Ureter (tissue), 1 donor: ENCODE results near the gene DNM1L. TPM values are rescaled to one million over a fixed set of nuclear protein-coding genes. Genes with fewer than 3 reads are reported as not detected.
"Not testable (repeated sequence)": the region's sequence is repeated elsewhere in the genome, so short reads cannot be mapped to it uniquely, and the experiment has no call there.

Source experiments
- DNase-seq: peaks from one replicate; pipeline ENCODE4 v3.0.0-alpha.2; 2020; ENCODE audit warnings: low spot score
- total RNA-seq: library from RNA; stranded (reverse); gene quantifications from one replicate; pipeline ENCODE4 v1.2.4, GENCODE V29; 2023
- donor health status: DM: yes; HTN: yes; CAD: no.

DNM1L gene
- total RNA-seq, 1 donor from 2014 or later: 104 TPM

DNA sequence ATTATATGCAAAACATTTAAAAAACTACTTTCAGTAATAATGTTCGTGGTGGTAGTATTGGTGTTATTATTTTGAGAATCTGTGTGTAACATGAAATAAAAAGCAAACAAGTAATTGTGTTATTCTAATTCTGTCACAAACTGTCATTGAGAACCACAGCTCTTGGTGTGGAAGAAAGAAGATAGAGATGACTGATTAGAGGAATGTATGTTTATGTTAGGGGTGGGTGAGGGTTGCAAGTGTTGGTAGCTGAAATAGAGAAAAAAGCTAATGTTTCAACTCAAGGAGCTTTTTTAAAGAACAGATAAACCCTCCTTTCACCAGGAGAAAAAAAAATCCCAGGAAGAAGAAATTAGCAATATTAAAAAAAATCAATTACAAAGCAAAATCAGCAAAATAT lies 18.3 kb downstream of the DNM1L start:
- DNase-seq: no peak

GRCh38 chr12:32698285-32698684 lies 19.2 kb downstream of the DNM1L start:
- DNase-seq: no peak

DNA sequence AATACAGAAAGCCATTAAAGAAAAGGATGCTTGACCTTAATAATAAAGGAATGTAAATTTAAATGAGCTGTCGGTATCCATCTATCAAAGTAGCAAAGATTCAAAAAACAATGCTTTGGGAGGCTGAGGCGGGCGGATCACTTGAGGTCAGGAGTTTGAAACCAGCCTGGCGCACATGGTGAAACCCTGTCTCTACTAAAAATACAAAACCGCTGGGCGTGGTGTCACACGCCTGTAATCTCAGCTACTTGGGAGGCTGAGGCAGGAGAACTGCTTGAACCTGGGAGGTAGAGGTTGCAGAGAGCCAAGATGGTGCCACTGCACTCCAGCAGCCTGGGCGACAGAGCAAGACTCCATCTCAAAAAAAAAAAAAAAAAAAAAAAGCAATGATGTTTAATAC lies 20.3 kb downstream of the DNM1L start:
- not testable (repeated sequence) for DNase-seq

- no peak for DNase-seq
These were observed 23.4 kb downstream of the DNM1L start for GRCh38 chr12:32702473-32702872.

DNA sequence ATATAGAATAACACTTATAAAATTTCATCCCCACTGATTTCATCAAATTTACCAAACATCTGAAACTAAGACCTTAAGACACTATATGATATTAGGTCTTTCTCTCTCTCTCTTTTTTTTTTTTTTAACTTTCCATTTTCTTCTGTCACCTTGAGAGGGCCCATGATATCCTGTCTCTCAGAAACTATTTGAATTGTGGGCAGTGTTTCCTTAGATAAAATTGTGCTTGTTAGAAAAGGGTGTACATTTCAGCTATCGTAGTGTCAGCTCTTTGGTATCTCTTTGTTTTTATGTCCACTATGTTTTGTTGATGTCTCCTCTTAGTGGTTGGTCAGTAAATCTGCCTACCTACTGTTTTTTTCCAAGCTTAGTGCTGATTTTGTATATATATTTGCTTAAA lies 23.8 kb downstream of the DNM1L start:
- no peak for DNase-seq

- no peak for DNase-seq
These were observed 26.7 kb downstream of the DNM1L start for GRCh38 chr12:32705783-32706182.

GRCh38 chr12:32706335-32707024 lies 27.4 kb downstream of the DNM1L start:
- DNase-seq: no peak

DNA sequence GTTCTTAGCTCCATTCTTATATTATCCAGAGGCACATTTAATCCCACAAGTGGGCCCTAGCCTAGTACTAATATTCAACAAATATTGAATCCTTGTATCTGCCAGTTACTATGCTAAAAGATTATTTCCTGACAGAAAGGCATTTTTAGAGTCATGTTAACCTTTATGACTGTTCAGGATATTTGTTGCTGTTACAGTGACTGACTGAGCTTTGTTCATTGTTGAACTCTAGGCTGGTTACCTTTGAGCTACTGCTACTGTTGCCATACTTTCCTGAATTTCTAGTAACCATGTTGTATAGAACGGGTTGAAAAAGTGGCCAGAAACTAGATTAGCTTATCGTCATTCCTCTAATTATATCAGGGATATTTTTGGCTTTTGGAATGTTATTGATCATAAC lies 29.8 kb downstream of the DNM1L start:
- DNase-seq: no peak

DNA sequence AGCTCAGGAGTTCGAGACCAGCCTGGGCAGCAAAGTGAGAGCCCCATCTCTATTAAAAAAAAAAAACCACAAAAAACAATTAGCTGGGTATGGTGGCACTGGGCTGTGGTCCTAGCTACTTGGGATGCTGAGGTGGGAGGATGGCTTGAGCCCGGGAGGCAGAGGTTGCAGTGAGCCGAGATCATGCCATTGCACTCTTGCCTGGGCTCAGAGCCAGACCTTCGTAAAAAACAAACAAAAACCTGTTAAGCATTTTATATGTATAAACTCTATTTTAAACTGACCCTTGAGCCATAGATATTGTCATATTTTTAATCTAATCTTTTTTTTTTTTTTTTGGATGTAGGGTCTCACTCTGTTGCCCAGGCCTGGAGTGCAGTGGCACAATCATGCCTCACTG lies 35.7 kb downstream of the DNM1L start:
- DNase-seq: no peak

DNA sequence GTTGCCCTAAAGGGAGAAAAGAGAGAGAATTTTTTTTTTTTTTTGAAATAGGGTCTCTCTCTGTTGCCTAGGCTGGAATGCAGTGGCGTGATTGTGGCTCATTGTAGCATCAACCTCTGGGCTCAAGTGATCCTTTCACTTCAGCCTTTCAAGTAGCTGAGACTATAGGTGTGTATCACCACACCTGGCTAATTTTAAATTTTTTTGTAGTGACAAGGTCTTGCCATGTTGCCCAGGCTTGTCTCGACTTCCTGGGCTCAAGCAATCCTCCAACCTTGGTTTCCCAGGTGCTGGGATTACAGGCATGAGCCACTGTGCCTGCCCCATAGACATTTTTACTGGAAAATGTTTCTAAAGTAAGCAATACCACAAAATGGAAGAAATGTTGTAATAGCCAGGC lies 39.8 kb downstream of the DNM1L start:
- DNase-seq: no peak

DNA sequence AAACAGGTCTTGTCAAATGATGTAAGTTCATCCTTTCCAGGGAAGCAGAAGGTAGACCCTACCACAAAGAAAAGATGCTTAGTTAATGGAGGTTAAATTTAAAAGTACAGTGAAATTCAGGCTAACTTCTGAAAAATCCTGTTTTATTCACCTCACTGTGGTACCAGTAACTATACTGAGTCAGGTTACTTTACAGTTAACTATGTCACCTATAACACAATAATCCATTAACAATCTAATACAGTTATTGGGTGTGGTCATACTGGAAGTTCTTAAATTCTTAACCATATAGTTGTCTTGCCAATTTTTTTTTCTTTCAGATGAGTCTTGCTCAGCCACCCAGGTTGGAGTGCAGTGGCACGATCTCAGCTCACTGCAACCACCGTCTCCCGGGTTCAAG lies 46.2 kb downstream of the DNM1L start:
- not testable (repeated sequence) for DNase-seq

- no peak for DNase-seq
These were observed 47.2 kb downstream of the DNM1L start for GRCh38 chr12:32726286-32726685.

- DNase-seq: no peak
These were observed 48.1 kb downstream of the DNM1L start for GRCh38 chr12:32727237-32727636.

GRCh38 chr12:32734952-32735351 lies 55.9 kb downstream of the DNM1L start:
- no peak for DNase-seq

DNA sequence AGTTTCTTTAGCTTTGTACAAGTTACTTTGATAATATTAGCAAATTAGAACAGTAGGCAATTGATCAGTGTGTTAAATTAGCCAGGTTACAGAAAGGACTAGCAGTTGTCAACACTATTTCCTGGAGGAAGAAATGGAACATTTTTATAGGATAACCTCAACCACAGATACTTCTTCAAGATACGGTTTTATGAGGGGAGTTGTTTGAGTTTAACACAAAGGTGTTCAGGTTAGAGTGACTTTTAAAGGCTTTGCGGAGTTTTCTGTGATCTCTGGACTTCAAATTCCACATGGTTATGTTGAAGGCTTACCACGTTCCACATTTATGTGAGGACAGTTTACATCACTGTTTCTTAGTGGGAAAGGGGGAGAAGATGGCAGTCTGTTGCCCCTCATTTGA lies 57.3 kb downstream of the DNM1L start:
- no peak for DNase-seq

GRCh38 chr12:32737715-32738114 lies 58.6 kb downstream of the DNM1L start:
- DNase-seq: no peak

- DNase-seq: no peak
These were observed 60.2 kb downstream of the DNM1L start for GRCh38 chr12:32739279-32739678.

GRCh38 chr12:32742133-32742532 lies 63.0 kb downstream of the DNM1L start:
- no peak for DNase-seq

DNA sequence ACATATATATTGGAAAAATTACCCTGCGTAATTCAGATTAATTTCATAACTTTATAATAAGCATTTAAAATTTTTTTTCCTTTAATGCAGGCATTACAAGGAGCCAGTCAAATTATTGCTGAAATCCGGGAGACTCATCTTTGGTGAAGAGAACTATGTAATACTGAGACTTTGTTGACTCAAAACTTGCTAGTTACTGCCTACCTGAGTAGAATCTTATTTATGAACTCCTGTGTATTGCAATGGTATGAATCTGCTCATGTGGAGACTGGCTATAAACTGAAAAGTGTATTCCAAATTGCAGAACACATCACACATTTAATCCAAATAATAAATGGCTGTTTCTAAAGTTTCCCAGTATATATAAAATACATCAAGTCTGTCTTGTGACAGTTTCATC lies 64.2 kb downstream of the DNM1L start:
- DNase-seq: no peak

DNA sequence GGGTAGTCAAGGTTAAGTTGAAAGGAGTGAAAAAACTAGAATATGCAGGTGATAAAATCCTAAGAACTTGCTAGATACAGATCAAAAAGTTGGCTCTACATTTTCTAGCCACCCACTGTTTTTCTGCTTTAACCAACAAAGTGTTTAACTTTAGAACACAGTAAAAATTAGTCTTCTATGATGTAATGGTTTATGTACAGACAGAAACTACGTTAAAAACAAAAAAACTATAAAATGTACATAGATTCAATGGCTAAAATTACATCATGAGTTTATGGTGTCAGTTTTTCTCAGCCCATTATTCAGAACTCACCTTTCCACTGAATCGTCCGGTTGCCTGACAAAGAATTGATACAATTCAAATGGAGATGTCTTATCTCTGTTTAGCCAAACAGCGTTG lies 74.5 kb downstream of the DNM1L start:
- DNase-seq: no peak

- DNase-seq: no peak
These were observed 75.0 kb downstream of the DNM1L start for GRCh38 chr12:32754111-32754510.

DNA sequence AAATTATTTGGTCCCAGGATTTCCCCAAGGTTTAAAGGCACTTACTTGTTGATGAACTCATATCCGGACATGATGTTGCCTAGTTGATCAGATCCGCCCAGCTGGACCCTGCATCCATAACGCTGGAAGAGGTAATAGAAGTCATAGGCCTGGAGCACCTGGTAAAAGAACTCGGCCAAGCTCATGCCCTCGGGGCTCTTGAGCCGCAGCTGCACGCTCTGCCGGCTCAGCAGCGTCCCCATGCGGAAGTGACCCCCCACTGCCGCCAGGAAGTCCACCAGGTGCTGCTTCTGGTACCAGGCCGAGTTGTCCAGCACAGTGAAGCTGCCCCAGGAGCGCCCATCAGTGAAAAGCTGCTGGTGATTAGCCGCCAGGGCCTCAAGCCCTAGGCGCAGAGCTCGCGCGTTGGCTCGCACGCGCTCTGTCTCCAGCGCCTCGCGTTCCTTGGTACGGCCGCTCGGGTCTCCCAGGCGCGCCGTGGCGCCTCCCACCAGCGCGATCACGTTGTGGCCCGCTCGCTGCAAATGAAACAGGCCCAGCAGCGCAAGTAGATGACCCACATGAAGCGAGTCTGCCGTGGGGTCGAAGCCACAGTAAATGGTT lies 76.1 kb downstream of the DNM1L start:
- peak; percentile 77 for DNase-seq

- peak; percentile 95 for DNase-seq
These were observed 76.8 kb downstream of the DNM1L start, which contains the start of gene YARS2 for GRCh38 chr12:32755654-32756475. Gene YARS2 (minus strand): TSS chr12:32755897. CDS start chr12:32755874, 23 bp downstream.
